NCI-H1417 (cell line): ENCODE measurements around the gene TBL3.

Experiments
- DNase-seq, 3 experiments: peaks; one replicate each; lab custom pipeline; 2025; lab: John Stamatoyannopoulos, UW

The TBL3 gene

GRCh38 chr16:1982991-1983543, 11.2 kb downstream of the TBL3 start:
- no peak for DNase-seq

- peak; percentile 90 to 94 (median 91) for DNase-seq
These were observed 11.9 kb downstream of the TBL3 start, which contains the start of gene GFER for GRCh38 chr16:1983544-1984346. Gene GFER (plus strand): TSS chr16:1984193. CDS start chr16:1984219, 26 bp downstream.

GRCh38 chr16:1984347-1985225, 12.7 kb downstream of the TBL3 start:
- DNase-seq, result peak in 2 of 3 experiments; percentile 46 to 70

- DNase-seq, result no peak
These were observed 13.8 kb downstream of the TBL3 start for GRCh38 chr16:1985466-1986150.

GRCh38 chr16:1987198-1987597, 15.3 kb downstream of the TBL3 start:
- DNase-seq, result no peak

- DNase-seq, result peak; percentile 52 to 81 (median 73)
These were observed 17.6 kb downstream of the TBL3 start, which contains the start of gene SYNGR3 for GRCh38 chr16:1989209-1990100. Gene SYNGR3 (plus strand): TSS chr16:1989970. CDS start chr16:1990103, 133 bp downstream.

GRCh38 chr16:1990101-1990350, 18.2 kb downstream of the TBL3 start:
- DNase-seq, result no peak

GRCh38 chr16:1990351-1991134, 18.7 kb downstream of the TBL3 start:
- peak; percentile 50 to 64 (median 60) for DNase-seq

- no peak for DNase-seq
These were observed 19.3 kb downstream of the TBL3 start for GRCh38 chr16:1991135-1991551.

GRCh38 chr16:1991588-1991947, 19.7 kb downstream of the TBL3 start:
- no peak for DNase-seq

GRCh38 chr16:1991948-1992703, 20.3 kb downstream of the TBL3 start:
- DNase-seq, result peak in 1 of 3 experiments; percentile 78

GRCh38 chr16:1992704-1993317, 21.0 kb downstream of the TBL3 start:
- no peak for DNase-seq

- no peak for DNase-seq
These were observed 21.9 kb downstream of the TBL3 start for GRCh38 chr16:1993731-1994131.

GRCh38 chr16:1997494-1998359, 25.9 kb downstream of the TBL3 start:
- DNase-seq, result no peak

- no peak for DNase-seq
These were observed 26.5 kb downstream of the TBL3 start for GRCh38 chr16:1998360-1998835.

- DNase-seq, result no peak
These were observed 27.3 kb downstream of the TBL3 start for GRCh38 chr16:1998852-1999801.
